ENCODE data around the gene IFNA1.

The IFNA1 gene

DNA sequence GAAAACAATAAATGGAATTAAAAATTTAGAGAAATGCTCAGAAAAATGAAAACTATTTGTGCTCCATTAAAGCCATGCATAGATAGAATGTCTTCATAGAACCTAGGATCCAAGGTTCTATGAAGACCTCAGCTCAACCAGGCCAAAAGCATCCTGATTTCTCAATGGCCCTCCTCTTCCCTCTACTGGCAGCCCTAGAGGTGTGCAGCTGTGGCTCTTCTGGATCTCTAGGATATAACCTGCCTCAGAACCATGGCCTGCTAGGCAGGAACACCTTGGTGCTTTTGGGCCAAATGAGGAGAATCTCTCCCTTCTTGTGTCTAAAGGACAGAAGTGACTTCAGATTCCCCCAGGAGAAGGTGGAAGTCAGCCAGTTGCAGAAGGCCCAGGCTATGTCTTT, 15.1 kb downstream of the IFNA1 start:
- DNase-seq (ENCODE audit: low spot score in 2 of 2) = no peak
- no peaks in the 10 kb centered on the region for H3K36me3 Mint-ChIP-seq (ENCODE audit: insufficient read depth)
- no peaks in the 10 kb centered on the region for H3K9me3 Mint-ChIP-seq
- no peak overlapping the region for H3K27ac Mint-ChIP-seq (ENCODE audit: low read depth)
- peak; percentile 46 for ATAC-seq (replicated peaks; ENCODE audit: extremely low read depth, poor library complexity, severe bottlenecking)
- H3K27me3 Mint-ChIP-seq = peaks cover 43% of the 10 kb centered on the region
- no peaks in the 10 kb centered on the region for H3K4me1 Mint-ChIP-seq
- no peak overlapping the region for H3K4me3 Mint-ChIP-seq

DNA sequence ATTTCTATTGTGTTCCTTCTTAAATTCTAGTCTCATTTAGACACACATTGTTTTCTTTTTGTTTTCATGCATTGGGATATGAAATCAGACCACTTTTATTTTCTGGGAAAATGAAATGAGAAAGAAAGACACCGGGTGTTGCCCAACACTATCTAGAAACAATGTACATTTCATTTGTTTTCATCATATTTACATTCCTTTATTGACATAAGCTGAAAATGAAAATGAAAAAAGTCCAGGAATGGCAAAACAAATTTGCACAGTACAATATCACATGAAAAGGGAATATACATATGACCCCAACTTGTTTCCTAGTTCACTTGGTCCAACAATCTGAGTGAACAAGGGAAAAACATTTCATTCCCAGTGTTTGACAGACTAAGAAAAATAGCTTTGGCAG, 21.1 kb downstream of the IFNA1 start:
- no peak for DNase-seq (ENCODE audit: low spot score in 2 of 2)
- no peaks in the 10 kb centered on the region for H3K4me1 Mint-ChIP-seq

DNA sequence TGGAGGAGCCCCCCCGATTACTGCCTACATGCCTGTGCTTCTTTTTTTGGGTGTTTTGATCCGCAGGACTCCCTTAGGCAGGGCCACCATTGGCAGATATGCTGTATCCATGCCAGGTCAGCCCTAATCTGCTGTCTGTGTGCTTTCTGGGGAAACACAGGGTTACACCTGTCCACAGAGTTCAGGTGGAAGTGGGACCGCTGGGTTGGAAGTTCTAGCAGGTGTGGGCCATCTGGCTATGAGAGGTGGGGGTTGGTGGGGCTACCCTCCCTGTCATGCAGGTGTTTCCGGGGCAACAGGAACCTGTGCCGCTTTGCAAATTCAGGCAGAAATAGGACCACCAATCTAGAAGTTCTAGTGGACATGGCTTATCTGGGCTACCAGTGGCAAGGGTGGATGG, 24.9 kb downstream of the IFNA1 start:
- no peaks in the 10 kb centered on the region for H3K4me1 Mint-ChIP-seq
- no peak for ATAC-seq (replicated peaks; ENCODE audit: extremely low read depth, poor library complexity, severe bottlenecking)
- H3K4me3 Mint-ChIP-seq = no peak overlapping the region
- peaks cover 74% of the 10 kb centered on the region for H3K27me3 Mint-ChIP-seq
- no peaks in the 10 kb centered on the region for H3K36me3 Mint-ChIP-seq (ENCODE audit: insufficient read depth)
- H3K27ac Mint-ChIP-seq (ENCODE audit: low read depth) = no peak overlapping the region
- H3K9me3 Mint-ChIP-seq = no peaks in the 10 kb centered on the region
- no peak for DNase-seq (ENCODE audit: low spot score in 2 of 2)

More for the DNA sequence above, 21.1 kb downstream of the IFNA1 start:
- Mint-ChIP-seq H3K9me3 (no peaks in the 10 kb centered on the region), H3K4me3 (no peak overlapping the region), H3K27ac (ENCODE audit: low read depth) (no peak overlapping the region), H3K36me3 (ENCODE audit: insufficient read depth) (no peaks in the 10 kb centered on the region), H3K27me3 (peaks cover 81% of the 10 kb centered on the region)
- no peak for ATAC-seq (replicated peaks; ENCODE audit: extremely low read depth, poor library complexity, severe bottlenecking)

DNA sequence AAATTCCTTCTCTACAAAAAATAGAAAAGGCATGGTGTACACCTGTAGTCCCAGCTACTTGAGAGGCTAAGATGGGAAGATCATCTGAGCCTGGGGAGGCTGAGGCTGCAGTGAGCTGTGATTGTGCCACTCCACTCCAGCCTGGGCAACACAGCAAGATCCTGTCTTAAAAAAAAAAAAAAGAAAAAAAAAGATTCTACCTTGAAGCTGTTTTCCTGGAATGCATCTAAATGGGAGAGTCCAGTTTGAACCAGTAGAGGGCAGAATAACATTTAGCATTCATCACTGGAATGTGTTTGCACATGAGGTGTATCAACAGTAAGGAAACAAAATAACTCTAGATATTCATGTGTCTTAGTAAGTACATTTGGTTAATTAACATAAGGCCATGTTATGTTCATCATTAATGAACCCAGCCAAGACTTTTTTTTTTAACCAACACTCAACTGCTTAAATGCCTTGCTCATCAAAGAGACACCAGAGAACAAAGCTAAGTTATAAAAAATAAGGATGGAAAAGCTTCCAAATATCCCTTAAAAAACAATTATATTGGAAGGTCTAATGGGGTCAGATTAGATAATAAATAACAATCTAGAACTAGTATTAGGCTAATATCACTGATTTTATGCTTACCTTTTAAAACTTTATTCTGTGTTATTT, 25.8 kb downstream of the IFNA1 start:
- ATAC-seq (replicated peaks; ENCODE audit: extremely low read depth, poor library complexity, severe bottlenecking) = no peak
- H3K27me3 Mint-ChIP-seq = peaks cover 66% of the 10 kb centered on the region
- H3K4me1 Mint-ChIP-seq = no peaks in the 10 kb centered on the region
- H3K9me3 Mint-ChIP-seq = no peaks in the 10 kb centered on the region
- DNase-seq (ENCODE audit: low spot score in 2 of 2) = no peak
- no peak overlapping the region for H3K27ac Mint-ChIP-seq (ENCODE audit: low read depth)
- H3K36me3 Mint-ChIP-seq (ENCODE audit: insufficient read depth) = no peaks in the 10 kb centered on the region
- no peak overlapping the region for H3K4me3 Mint-ChIP-seq

DNA sequence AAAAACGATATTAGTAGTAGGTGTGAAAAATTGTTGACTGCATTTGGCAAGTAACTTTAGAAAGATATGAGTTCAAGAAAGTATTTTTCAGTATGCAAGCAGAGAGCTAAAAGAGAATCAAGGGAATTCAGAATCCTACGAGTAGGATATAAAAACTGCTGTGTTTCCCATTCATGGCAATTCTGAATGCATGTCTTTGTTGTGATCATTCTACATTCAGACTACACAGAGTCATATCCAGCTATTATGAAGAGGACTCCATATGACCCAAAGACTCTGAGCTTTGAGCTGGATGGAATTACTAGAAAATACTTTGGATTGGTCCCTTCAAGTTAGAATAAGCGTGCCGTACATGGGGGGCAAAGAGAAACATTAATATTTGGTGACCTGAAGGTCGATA, 29.9 kb downstream of the IFNA1 start:
- no peak for ATAC-seq (replicated peaks; ENCODE audit: extremely low read depth, poor library complexity, severe bottlenecking)
- peaks cover 41% of the 10 kb centered on the region for H3K27me3 Mint-ChIP-seq
- no peaks in the 10 kb centered on the region for H3K36me3 Mint-ChIP-seq (ENCODE audit: insufficient read depth)
- no peak for DNase-seq (ENCODE audit: low spot score in 2 of 2)
- H3K9me3 Mint-ChIP-seq = no peaks in the 10 kb centered on the region
- H3K4me1 Mint-ChIP-seq = no peaks in the 10 kb centered on the region
- H3K4me3 Mint-ChIP-seq = no peak overlapping the region
- no peak overlapping the region for H3K27ac Mint-ChIP-seq (ENCODE audit: low read depth)

DNA sequence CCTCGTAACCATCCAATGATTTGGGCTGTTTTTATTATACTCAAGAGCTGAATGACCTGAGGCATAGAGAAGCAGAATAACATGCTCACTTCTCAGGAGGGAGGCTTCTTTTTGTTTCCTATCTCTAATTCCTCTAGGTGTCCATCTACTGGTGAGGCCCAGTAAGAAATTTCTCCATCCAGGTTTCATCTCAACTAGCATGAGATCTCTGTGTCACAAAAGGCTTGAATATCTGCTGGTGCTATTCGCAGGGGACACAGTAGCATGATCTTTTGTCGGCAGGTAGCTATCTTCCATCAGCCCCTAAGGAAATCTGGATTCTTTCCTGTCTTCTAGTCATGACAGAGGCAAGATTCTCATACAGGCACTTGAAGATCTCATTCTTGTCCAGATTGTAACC, 33.0 kb downstream of the IFNA1 start:
- H3K36me3 Mint-ChIP-seq (ENCODE audit: insufficient read depth) = no peaks in the 10 kb centered on the region
- no peaks in the 10 kb centered on the region for H3K4me1 Mint-ChIP-seq
- DNase-seq (ENCODE audit: low spot score in 2 of 2) (no peak), ATAC-seq (replicated peaks; ENCODE audit: extremely low read depth, poor library complexity, severe bottlenecking) (no peak)
- H3K27ac Mint-ChIP-seq (ENCODE audit: low read depth) = no peak overlapping the region
- peaks cover 44% of the 10 kb centered on the region for H3K27me3 Mint-ChIP-seq
- H3K4me3 Mint-ChIP-seq = no peak overlapping the region
- no peaks in the 10 kb centered on the region for H3K9me3 Mint-ChIP-seq

DNA sequence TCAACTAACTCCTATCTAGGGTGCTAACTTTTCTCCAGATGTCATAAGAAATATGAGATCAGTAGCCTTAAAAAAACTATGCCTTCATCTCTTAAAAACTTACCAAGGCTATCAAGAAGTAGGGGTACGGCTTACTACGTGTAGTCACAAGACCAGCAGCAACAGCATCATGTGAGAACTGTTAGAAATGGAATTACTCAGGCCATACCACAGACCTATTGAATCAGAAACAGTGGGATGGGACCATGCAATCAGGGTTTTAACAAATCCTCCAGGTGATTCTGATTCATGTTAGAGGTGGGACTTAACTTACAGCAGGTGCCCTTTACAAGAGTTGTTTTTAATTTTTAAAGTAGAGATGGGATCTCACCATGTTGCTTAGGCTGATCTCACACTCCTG, 37.2 kb downstream of the IFNA1 start:
- no peak overlapping the region for H3K27ac Mint-ChIP-seq (ENCODE audit: low read depth)
- H3K9me3 Mint-ChIP-seq = no peaks in the 10 kb centered on the region
- H3K36me3 Mint-ChIP-seq (ENCODE audit: insufficient read depth) = no peaks in the 10 kb centered on the region
- DNase-seq (ENCODE audit: low spot score in 2 of 2) (no peak), ATAC-seq (replicated peaks; ENCODE audit: extremely low read depth, poor library complexity, severe bottlenecking) (no peak)
- H3K27me3 Mint-ChIP-seq = peaks cover 46% of the 10 kb centered on the region
- H3K4me1 Mint-ChIP-seq = no peaks in the 10 kb centered on the region
- no peak overlapping the region for H3K4me3 Mint-ChIP-seq

DNA sequence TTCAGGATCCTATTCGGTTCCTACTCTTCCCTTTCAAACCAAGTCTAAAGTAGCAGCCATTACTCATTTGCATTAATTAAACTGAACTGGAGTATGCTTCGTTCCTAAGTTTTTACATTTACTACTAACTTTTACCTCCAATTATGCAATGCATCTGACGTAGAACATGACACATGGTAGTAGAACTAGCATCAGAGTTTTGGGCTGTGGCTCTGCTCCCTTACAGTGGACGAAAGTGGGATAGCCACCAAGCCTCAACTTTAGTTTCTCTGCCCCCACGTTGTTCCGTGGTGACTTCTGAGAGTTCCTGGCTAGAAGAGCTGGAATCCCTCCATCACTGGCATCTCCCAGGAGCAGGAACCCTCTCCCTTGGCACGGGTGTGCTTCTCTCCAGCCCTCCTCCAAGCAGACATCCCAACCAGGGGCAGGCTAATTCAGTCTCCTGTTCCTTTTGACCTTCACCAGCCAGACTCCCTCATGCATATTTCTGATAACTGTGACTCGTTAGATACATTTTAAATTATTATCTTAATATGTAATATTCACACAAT, 39.0 kb downstream of the IFNA1 start:
- Mint-ChIP-seq H3K27me3 (peaks cover 40% of the 10 kb centered on the region), H3K27ac (ENCODE audit: low read depth) (no peak overlapping the region), H3K9me3 (no peaks in the 10 kb centered on the region), H3K4me1 (no peaks in the 10 kb centered on the region), H3K36me3 (ENCODE audit: insufficient read depth) (peaks cover 2% of the 10 kb centered on the region), H3K4me3 (no peak overlapping the region)
- no peak for DNase-seq (ENCODE audit: low spot score in 2 of 2)
- no peak for ATAC-seq (replicated peaks; ENCODE audit: extremely low read depth, poor library complexity, severe bottlenecking)

DNA sequence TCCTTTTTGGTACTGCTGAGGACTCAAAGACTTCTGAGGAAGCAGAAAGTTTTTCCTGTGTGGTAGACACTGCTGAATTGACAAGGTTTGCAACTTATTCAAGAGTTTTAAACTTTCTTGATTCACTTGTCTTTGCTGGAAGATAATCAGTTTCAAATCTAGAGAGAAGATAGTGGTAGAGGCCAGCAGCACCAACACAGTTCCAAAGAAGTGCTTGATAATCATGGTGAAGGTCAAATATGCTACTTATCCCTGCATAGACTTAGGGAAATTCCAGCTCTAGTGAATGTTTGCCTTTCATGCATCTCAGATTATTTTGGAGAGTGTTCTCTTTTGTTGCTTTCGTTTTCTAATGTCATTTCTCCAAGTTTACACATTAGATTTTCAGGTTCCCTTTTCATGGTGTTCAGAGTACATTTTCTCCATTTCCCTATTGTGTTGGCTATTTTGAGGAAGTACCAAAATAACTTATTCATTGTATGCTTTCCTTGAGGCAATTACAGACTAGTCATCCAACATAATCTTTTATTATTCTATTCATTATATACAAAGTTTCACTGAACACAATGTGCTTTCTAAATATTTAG, 41.3 kb downstream of the IFNA1 start:
- DNase-seq (ENCODE audit: low spot score in 2 of 2) (no peak), ATAC-seq (replicated peaks; ENCODE audit: extremely low read depth, poor library complexity, severe bottlenecking) (no peak)
- Mint-ChIP-seq H3K27me3 (peaks cover 37% of the 10 kb centered on the region), H3K9me3 (no peaks in the 10 kb centered on the region), H3K27ac (ENCODE audit: low read depth) (no peak overlapping the region), H3K4me1 (no peaks in the 10 kb centered on the region), H3K36me3 (ENCODE audit: insufficient read depth) (peaks cover 3% of the 10 kb centered on the region), H3K4me3 (no peak overlapping the region)

DNA sequence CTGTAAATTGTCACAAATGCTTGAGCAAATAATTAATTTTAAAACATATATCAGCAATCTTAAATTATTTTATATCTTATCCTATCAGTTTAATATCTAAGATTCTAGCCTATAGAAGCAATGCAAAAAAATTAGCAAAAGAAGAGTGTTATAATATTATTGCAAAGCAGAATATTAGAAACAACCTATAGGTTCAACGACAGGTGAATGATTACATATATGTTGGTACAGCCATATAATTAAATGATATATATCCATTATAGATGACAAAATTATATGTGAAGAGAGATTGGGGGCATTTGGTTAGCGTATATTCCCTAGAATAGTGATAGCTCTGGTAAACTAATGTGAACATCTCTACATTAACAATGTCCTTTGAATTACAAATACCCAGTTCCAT, 42.0 kb downstream of the IFNA1 start, which contains the start of gene IFNE:
TSS of gene IFNE (minus strand) at position 101 of the 400 bp plus-strand sequence. CDS start 619 bp downstream, outside the sequence.
- Mint-ChIP-seq H3K4me1 (no peaks in the 10 kb centered on the region), H3K36me3 (ENCODE audit: insufficient read depth) (peaks cover 3% of the 10 kb centered on the region), H3K4me3 (no peak within 1 kb of the TSS), H3K27ac (ENCODE audit: low read depth) (no peak within 1 kb of the TSS), H3K9me3 (no peaks in the 10 kb centered on the region), H3K27me3 (peaks cover 32% of the 10 kb centered on the region)
- no peak for ATAC-seq (replicated peaks; ENCODE audit: extremely low read depth, poor library complexity, severe bottlenecking)
- no peak for DNase-seq (ENCODE audit: low spot score in 2 of 2)

Measured in central memory CD8-positive, alpha-beta T cell (primary cell).